ENCODE data around the gene TCAP.

The TCAP gene

GRCh38 chr17:39702901-39703893, 38.0 kb downstream of the TCAP start:
- no peak overlapping the region for H2AFZ ChIP-seq (ENCODE audit: insufficient read depth, low read length, poor library complexity)
- H3K9me3 ChIP-seq (ENCODE audit: insufficient read depth, low read depth, low read length) = peaks cover 3% of the 10 kb centered on the region
- H2AK5ac ChIP-seq (ENCODE audit: low read length) = no peak overlapping the region
- H3K14ac ChIP-seq (ENCODE audit: low read length) = no peak overlapping the region
- H3K36me3 ChIP-seq (ENCODE audit: control insufficient read depth in 1 of 2, insufficient read depth in 2 of 2, low read length in 2 of 2) = peaks cover 10 to 11% of the 10 kb centered on the region in 2 experiments
- no CpG with 5 or more reads among the region's 12 CpGs for WGBS (ENCODE audit: extremely low coverage, insufficient coverage, insufficient read length)
- no peaks in the 10 kb centered on the region for H3K27me3 ChIP-seq (ENCODE audit: insufficient read depth, low read length)
- no peak overlapping the region for H4K8ac ChIP-seq (ENCODE audit: low read depth, low read length)
- H3K4me2 ChIP-seq (ENCODE audit: low read length) = no peak overlapping the region
- H2BK120ac ChIP-seq (ENCODE audit: insufficient read depth, low read length, poor library complexity) = no peak overlapping the region
- H3K79me1 ChIP-seq (ENCODE audit: low read length) = peaks cover 8% of the 10 kb centered on the region
- peak; percentile 94 to 96 for DNase-seq
- no peak overlapping the region for H2BK5ac ChIP-seq (ENCODE audit: low read depth, low read length, poor library complexity)
- no peak overlapping the region for H2BK12ac ChIP-seq (ENCODE audit: low read length)
- no peak overlapping the region for H3K4ac ChIP-seq (ENCODE audit: low read depth, low read length)
- H3K23ac ChIP-seq (ENCODE audit: low read length) = no peak overlapping the region
- H3K27ac ChIP-seq (ENCODE audit: low read depth, low read length) = no peak overlapping the region
- H3K79me2 ChIP-seq (ENCODE audit: control insufficient read depth, insufficient read depth, low read length, poor library complexity) = peaks cover 5% of the 10 kb centered on the region
- no peak overlapping the region for H3K9ac ChIP-seq (ENCODE audit: low read length)
- H3K4me3 ChIP-seq (ENCODE audit: low read depth, low read length) = no peak overlapping the region
- no peak overlapping the region for H3K18ac ChIP-seq (ENCODE audit: low read length)
- no peak overlapping the region for H4K12ac ChIP-seq (ENCODE audit: low read depth, low read length)
- H4K91ac ChIP-seq (ENCODE audit: low read depth, low read length) = no peak overlapping the region
- peaks cover 7 to 21% of the 10 kb centered on the region in 2 experiments for H3K4me1 ChIP-seq (ENCODE audit: control insufficient read depth in 1 of 2, insufficient read depth in 2 of 2, low read length in 2 of 2)

- Histone ChIP-seq H3K9me3 (ENCODE audit: insufficient read depth, low read depth, low read length) (peaks cover 3% of the 10 kb centered on the region), H4K12ac (ENCODE audit: low read depth, low read length) (no peak overlapping the region), H3K4ac (ENCODE audit: low read depth, low read length) (peak overlapping the region; percentile 30), H4K91ac (ENCODE audit: low read depth, low read length) (no peak overlapping the region), H3K14ac (ENCODE audit: low read length) (no peak overlapping the region), H3K79me2 (ENCODE audit: control insufficient read depth, insufficient read depth, low read length, poor library complexity) (peaks cover 5% of the 10 kb centered on the region), H3K4me1 (ENCODE audit: control insufficient read depth in 1 of 2, insufficient read depth in 2 of 2, low read length in 2 of 2) (peaks cover 7 to 21% of the 10 kb centered on the region in 2 experiments), H3K23ac (ENCODE audit: low read length) (no peak overlapping the region), H3K18ac (ENCODE audit: low read length) (no peak overlapping the region), H3K4me3 (ENCODE audit: low read depth, low read length) (no peak overlapping the region), H3K4me2 (ENCODE audit: low read length) (no peak overlapping the region), H3K9ac (ENCODE audit: low read length) (no peak overlapping the region), H2AFZ (ENCODE audit: insufficient read depth, low read length, poor library complexity) (no peak overlapping the region), H2BK5ac (ENCODE audit: low read depth, low read length, poor library complexity) (no peak overlapping the region), H3K27ac (ENCODE audit: low read depth, low read length) (no peak overlapping the region), H3K27me3 (ENCODE audit: insufficient read depth, low read length) (no peaks in the 10 kb centered on the region), H2BK120ac (ENCODE audit: insufficient read depth, low read length, poor library complexity) (no peak overlapping the region), H3K36me3 (ENCODE audit: control insufficient read depth in 1 of 2, insufficient read depth in 2 of 2, low read length in 2 of 2) (peaks cover 16 to 18% of the 10 kb centered on the region in 2 experiments), H3K79me1 (ENCODE audit: low read length) (peaks cover 8% of the 10 kb centered on the region), H2AK5ac (ENCODE audit: low read length) (no peak overlapping the region), H2BK12ac (ENCODE audit: low read length) (no peak overlapping the region), H4K8ac (ENCODE audit: low read depth, low read length) (no peak overlapping the region)
- no peak for DNase-seq
- WGBS (ENCODE audit: extremely low coverage, insufficient coverage, insufficient read length) = no CpG with 5 or more reads among the region's 5 CpGs
Observed at GRCh38 chr17:39703913-39704312, 38.8 kb downstream of the TCAP start.

GRCh38 chr17:39704821-39705551, 39.8 kb downstream of the TCAP start:
- Histone ChIP-seq H4K8ac (ENCODE audit: low read depth, low read length) (peak overlapping the region; percentile 30), H3K4ac (ENCODE audit: low read depth, low read length) (peak overlapping the region; percentile 47)
- 100% methylated on average over 1 of the region's 11 CpGs for WGBS (ENCODE audit: extremely low coverage, insufficient coverage, insufficient read length)

GRCh38 chr17:39705786-39706348, 40.7 kb downstream of the TCAP start:
- Histone ChIP-seq H3K79me2 (ENCODE audit: control insufficient read depth, insufficient read depth, low read length, poor library complexity) (no peaks in the 10 kb centered on the region), H4K12ac (ENCODE audit: low read depth, low read length) (no peak overlapping the region), H3K9ac (ENCODE audit: low read length) (no peak overlapping the region), H3K4ac (ENCODE audit: low read depth, low read length) (no peak overlapping the region), H3K36me3 (ENCODE audit: control insufficient read depth in 1 of 2, insufficient read depth in 2 of 2, low read length in 2 of 2) (peaks cover 32 to 35% of the 10 kb centered on the region in 2 experiments), H4K91ac (ENCODE audit: low read depth, low read length) (no peak overlapping the region), H3K9me3 (ENCODE audit: insufficient read depth, low read depth, low read length) (peaks cover 3% of the 10 kb centered on the region), H2BK12ac (ENCODE audit: low read length) (no peak overlapping the region), H3K18ac (ENCODE audit: low read length) (no peak overlapping the region), H3K4me1 (ENCODE audit: control insufficient read depth in 1 of 2, insufficient read depth in 2 of 2, low read length in 2 of 2) (peaks cover 7 to 21% of the 10 kb centered on the region in 2 experiments), H3K4me3 (ENCODE audit: low read depth, low read length) (no peak overlapping the region), H3K79me1 (ENCODE audit: low read length) (no peaks in the 10 kb centered on the region), H3K27me3 (ENCODE audit: insufficient read depth, low read length) (no peaks in the 10 kb centered on the region), H3K14ac (ENCODE audit: low read length) (no peak overlapping the region), H2BK120ac (ENCODE audit: insufficient read depth, low read length, poor library complexity) (no peak overlapping the region), H2AFZ (ENCODE audit: insufficient read depth, low read length, poor library complexity) (no peak overlapping the region), H3K27ac (ENCODE audit: low read depth, low read length) (no peak overlapping the region), H2BK5ac (ENCODE audit: low read depth, low read length, poor library complexity) (no peak overlapping the region), H3K4me2 (ENCODE audit: low read length) (no peak overlapping the region), H2AK5ac (ENCODE audit: low read length) (no peak overlapping the region), H3K23ac (ENCODE audit: low read length) (no peak overlapping the region), H4K8ac (ENCODE audit: low read depth, low read length) (no peak overlapping the region)
- WGBS (ENCODE audit: extremely low coverage, insufficient coverage, insufficient read length) = no CpG with 5 or more reads among the region's 12 CpGs
- peak; percentile 92 to 94 for DNase-seq

More at GRCh38 chr17:39704821-39705551, 39.8 kb downstream of the TCAP start:
- no peaks in the 10 kb centered on the region for H3K27me3 ChIP-seq (ENCODE audit: insufficient read depth, low read length)
- H4K91ac ChIP-seq (ENCODE audit: low read depth, low read length) = no peak overlapping the region
- H3K18ac ChIP-seq (ENCODE audit: low read length) = no peak overlapping the region
- no peak overlapping the region for H2AFZ ChIP-seq (ENCODE audit: insufficient read depth, low read length, poor library complexity)
- no peak overlapping the region for H2BK12ac ChIP-seq (ENCODE audit: low read length)
- H3K4me3 ChIP-seq (ENCODE audit: low read depth, low read length) = no peak overlapping the region
- H3K23ac ChIP-seq (ENCODE audit: low read length) = no peak overlapping the region
- H3K36me3 ChIP-seq (ENCODE audit: control insufficient read depth in 1 of 2, insufficient read depth in 2 of 2, low read length in 2 of 2) = peaks cover 27 to 29% of the 10 kb centered on the region in 2 experiments
- H2BK120ac ChIP-seq (ENCODE audit: insufficient read depth, low read length, poor library complexity) = no peak overlapping the region
- no peak overlapping the region for H3K4me2 ChIP-seq (ENCODE audit: low read length)
- peak; percentile 51 to 71 for DNase-seq
- H3K14ac ChIP-seq (ENCODE audit: low read length) = no peak overlapping the region
- no peak overlapping the region for H2BK5ac ChIP-seq (ENCODE audit: low read depth, low read length, poor library complexity)
- peaks cover 7 to 21% of the 10 kb centered on the region in 2 experiments for H3K4me1 ChIP-seq (ENCODE audit: control insufficient read depth in 1 of 2, insufficient read depth in 2 of 2, low read length in 2 of 2)
- peaks cover 5% of the 10 kb centered on the region for H3K79me2 ChIP-seq (ENCODE audit: control insufficient read depth, insufficient read depth, low read length, poor library complexity)
- H2AK5ac ChIP-seq (ENCODE audit: low read length) = no peak overlapping the region
- no peak overlapping the region for H3K9ac ChIP-seq (ENCODE audit: low read length)
- H3K27ac ChIP-seq (ENCODE audit: low read depth, low read length) = no peak overlapping the region
- H3K9me3 ChIP-seq (ENCODE audit: insufficient read depth, low read depth, low read length) = peaks cover 3% of the 10 kb centered on the region
- H4K12ac ChIP-seq (ENCODE audit: low read depth, low read length) = no peak overlapping the region
- H3K79me1 ChIP-seq (ENCODE audit: low read length) = peaks cover 4% of the 10 kb centered on the region
